Activated CD4-positive, alpha-beta T cell treated with anti-CD3 and anti-CD28 coated beads, Interleukin-2, amount 50 U/mL, for 1 hour (primary cell): ENCODE results near the gene DLG5.

Source experiments
- DNase-seq: peaks from one replicate; pipeline ENCODE4 v3.0.0-alpha.2; 2020

DLG5 gene

GRCh38 chr10:77742172-77742571, 184.4 kb downstream of the DLG5 start:
- no peak for DNase-seq

GRCh38 chr10:77741746-77742145, 184.8 kb downstream of the DLG5 start:
- no peak for DNase-seq
